BE2C (cell line): ENCODE data around the gene CYRIA.

Experiments
- DNase-seq: peaks from one replicate; pipeline ENCODE4 v3.0.0-alpha.2; 2020
- H3K27me3 ChIP-seq: fragments of 250-450 bp; sonication (Bioruptor Pico); 2 replicates; pipeline ENCODE4 v1.5.1; 2020; ENCODE audit warnings: mild to moderate bottlenecking
- H3K36me3 ChIP-seq: fragments of 250-450 bp; sonication (Bioruptor Pico); 2 replicates; pipeline ENCODE4 v1.5.1; 2020; ENCODE audit warnings: mild to moderate bottlenecking
- H3K4me1 ChIP-seq: fragments of 250-450 bp; sonication (Bioruptor Pico); 2 replicates; pipeline ENCODE4 v1.5.1; 2020
- H3K4me3 ChIP-seq: 2 replicates; pipeline ENCODE4 v1.5.1; 2011; ENCODE audit warnings: low read depth, low read length
- H3K9me3 ChIP-seq: fragments of 250-450 bp; sonication (Bioruptor Pico); 2 replicates; pipeline ENCODE4 v1.5.1; 2020
- TF ChIP-seq, protein P1 (sequence below): IDR thresholded peaks from 2 replicates; pipeline ENCODE4 v1.5.1; 2012; ENCODE audit warnings: mild to moderate bottlenecking, low read depth, low read length

The CYRIA gene

DNA sequence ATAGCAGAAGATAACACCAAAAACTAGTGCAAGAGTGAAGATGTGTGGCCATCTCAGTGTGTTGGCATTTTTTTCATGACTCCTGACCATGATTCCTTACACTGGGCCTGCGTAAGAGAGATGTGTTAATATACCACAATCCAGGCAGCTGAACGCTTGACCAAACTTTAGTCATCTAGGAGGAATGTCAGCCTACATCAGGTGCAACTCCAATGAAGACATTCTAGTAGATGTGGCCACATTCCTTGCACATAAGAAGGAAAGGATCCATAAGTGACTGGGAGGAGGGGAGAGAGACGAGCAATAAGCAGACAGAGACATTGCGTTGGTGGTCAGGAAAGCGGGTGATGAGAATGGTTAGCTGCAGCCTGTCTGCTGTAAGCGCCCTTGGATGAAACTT lies 42.6 kb downstream of the CYRIA start:
- Histone ChIP-seq H3K27me3 (no peaks in the 10 kb centered on the region), H3K9me3 (no peaks in the 10 kb centered on the region), H3K4me1 (no peaks in the 10 kb centered on the region), H3K36me3 (no peaks in the 10 kb centered on the region), H3K4me3 (no peak overlapping the region)
- TF ChIP-seq, protein P1, sequence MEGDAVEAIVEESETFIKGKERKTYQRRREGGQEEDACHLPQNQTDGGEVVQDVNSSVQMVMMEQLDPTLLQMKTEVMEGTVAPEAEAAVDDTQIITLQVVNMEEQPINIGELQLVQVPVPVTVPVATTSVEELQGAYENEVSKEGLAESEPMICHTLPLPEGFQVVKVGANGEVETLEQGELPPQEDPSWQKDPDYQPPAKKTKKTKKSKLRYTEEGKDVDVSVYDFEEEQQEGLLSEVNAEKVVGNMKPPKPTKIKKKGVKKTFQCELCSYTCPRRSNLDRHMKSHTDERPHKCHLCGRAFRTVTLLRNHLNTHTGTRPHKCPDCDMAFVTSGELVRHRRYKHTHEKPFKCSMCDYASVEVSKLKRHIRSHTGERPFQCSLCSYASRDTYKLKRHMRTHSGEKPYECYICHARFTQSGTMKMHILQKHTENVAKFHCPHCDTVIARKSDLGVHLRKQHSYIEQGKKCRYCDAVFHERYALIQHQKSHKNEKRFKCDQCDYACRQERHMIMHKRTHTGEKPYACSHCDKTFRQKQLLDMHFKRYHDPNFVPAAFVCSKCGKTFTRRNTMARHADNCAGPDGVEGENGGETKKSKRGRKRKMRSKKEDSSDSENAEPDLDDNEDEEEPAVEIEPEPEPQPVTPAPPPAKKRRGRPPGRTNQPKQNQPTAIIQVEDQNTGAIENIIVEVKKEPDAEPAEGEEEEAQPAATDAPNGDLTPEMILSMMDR: no peak
- DNase-seq: no peak

DNA sequence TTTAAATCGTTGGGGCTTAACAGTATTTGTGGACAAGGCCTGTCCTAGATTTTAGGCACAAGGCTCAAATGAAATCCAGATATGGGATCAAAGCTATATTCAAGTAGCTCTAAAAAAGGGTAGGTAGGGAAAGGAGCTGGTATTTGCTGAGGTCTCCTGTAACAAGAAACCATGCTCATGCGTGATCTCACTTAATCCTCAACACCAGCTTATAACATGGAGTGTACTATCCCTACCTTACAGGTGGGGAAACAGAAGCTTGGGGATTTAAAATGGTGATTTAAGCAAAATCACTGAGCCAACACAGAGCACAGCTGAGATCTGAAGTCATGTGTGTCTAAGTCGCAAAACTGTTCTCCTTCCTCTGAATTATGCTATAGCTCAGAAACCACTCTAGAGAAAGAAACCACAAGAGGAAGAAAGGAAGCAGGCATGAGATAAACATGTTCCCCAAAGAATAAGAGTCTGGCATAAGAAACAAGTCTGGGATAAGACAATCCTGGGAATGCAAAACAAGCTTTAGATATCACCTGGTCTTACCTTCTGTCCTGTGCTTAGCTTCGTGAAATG lies 43.1 kb downstream of the CYRIA start:
- no peak for DNase-seq
- Histone ChIP-seq H3K36me3 (no peaks in the 10 kb centered on the region), H3K9me3 (no peaks in the 10 kb centered on the region), H3K4me1 (no peaks in the 10 kb centered on the region), H3K27me3 (no peaks in the 10 kb centered on the region), H3K4me3 (no peak overlapping the region)
- TF ChIP-seq, protein P1: no peak

DNA sequence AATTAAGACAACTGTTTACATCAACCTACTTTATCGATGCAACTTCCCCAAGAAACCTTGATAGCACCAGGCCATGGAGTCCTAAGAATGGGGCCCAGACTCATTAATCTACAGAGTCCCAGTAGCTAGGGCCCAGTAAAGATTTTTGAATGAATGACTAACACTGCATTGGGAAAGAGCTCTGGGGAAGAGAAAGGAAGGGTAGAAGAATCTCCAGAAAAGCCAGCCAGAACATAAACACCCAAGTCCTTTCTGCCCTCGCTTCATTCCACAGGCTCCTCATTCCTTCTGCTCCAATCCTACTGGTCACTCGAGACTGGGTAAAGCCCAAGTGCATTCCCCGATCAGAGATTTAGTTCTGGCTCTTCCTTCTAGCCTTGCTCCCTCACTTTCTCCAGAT lies 44.3 kb downstream of the CYRIA start:
- H3K27me3 ChIP-seq: no peaks in the 10 kb centered on the region
- TF ChIP-seq, protein P1: no peak
- H3K9me3 ChIP-seq: no peaks in the 10 kb centered on the region
- no peaks in the 10 kb centered on the region for H3K4me1 ChIP-seq
- H3K36me3 ChIP-seq: no peaks in the 10 kb centered on the region
- DNase-seq: no peak
- H3K4me3 ChIP-seq: no peak overlapping the region

DNA sequence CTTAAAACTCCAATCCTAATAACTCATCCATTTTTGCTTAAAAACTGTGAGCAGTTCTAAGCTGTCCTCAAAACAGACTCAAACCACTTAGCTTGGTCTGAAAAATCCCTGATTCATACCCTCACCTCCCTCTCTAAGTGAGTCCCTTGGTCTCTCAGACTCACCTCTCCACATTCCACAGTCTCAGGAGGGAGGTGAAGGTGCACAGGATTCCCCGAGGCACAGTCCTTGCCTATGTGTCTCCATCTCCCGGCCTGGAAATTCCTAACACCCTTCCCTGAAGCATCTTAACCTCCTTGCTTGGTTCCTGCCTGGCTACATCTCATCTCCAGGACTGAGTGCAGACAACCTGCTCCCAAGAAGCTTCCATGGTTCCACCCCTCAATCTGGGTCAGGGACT lies 45.0 kb downstream of the CYRIA start:
- no peaks in the 10 kb centered on the region for H3K9me3 ChIP-seq
- no peaks in the 10 kb centered on the region for H3K27me3 ChIP-seq
- H3K36me3 ChIP-seq: no peaks in the 10 kb centered on the region
- H3K4me1 ChIP-seq: no peaks in the 10 kb centered on the region
- DNase-seq: no peak
- TF ChIP-seq, protein P1: no peak
- no peak overlapping the region for H3K4me3 ChIP-seq

GRCh38 chr2:16619576-16620245 lies 45.9 kb downstream of the CYRIA start:
- TF ChIP-seq, protein P1: no peak
- no peaks in the 10 kb centered on the region for H3K27me3 ChIP-seq
- H3K36me3 ChIP-seq: no peaks in the 10 kb centered on the region
- no peaks in the 10 kb centered on the region for H3K9me3 ChIP-seq
- H3K4me1 ChIP-seq: no peaks in the 10 kb centered on the region
- no peak for DNase-seq
- no peak overlapping the region for H3K4me3 ChIP-seq
